OCI-LY7 (cell line): Measurements from ENCODE around the gene MYLK4. TPM values are rescaled to one million over a fixed set of nuclear protein-coding genes. Genes with fewer than 3 reads are reported as not detected.

ENCODE experiments used
- BruUV-seq: library from RNA; stranded (reverse); fragments of 400-500 nt; replicated peaks from 2 replicates; lab custom pipeline; 2021; lab: Mats Ljungman, UMichigan
- CTCF ChIA-PET: fragments of 300-600 bp; sonication (Branson Sonifier 250); formaldehyde crosslinking; loops from one replicate; lab custom pipeline; 2022; ENCODE audit warnings: antibody characterized with exemption; ENCODE audit not compliant: unreplicated experiment; lab: Charles Lee
- POLR2A ChIA-PET: fragments of 300-600 bp; sonication (Branson Sonifier 250); formaldehyde crosslinking; loops from one replicate; lab custom pipeline; 2022; ENCODE audit warnings: antibody characterized with exemption; lab: Charles Lee
- DNase-seq: peaks from one replicate; pipeline ENCODE4 v3.0.0-alpha.2; 2015; ENCODE audit warnings: low spot score
- H2AFZ ChIP-seq: fragments of 200-600 bp; sonication (generic), shearing (Covaris generic); 2 replicates; pipeline ENCODE4 v1.6.1; 2014; ENCODE audit warnings: mild to moderate bottlenecking, antibody characterized with exemption, low read length, moderate library complexity
- H3K27ac ChIP-seq: fragments of 200-600 bp; sonication (generic); 2 replicates; pipeline ENCODE4 v1.5.1; 2014; ENCODE audit warnings: mixed run types, low read depth, mild to moderate bottlenecking, moderate library complexity, low read length, inconsistent platforms; ENCODE audit not compliant: poor library complexity, severe bottlenecking
- H3K36me3 ChIP-seq: fragments of 200-600 bp; sonication (generic); 2 replicates; pipeline ENCODE4 v1.6.1; 2014; ENCODE audit warnings: mild to moderate bottlenecking, antibody characterized with exemption, low read length, moderate library complexity, mixed read lengths; ENCODE audit not compliant: insufficient read depth
- H3K4me1 ChIP-seq: fragments of 200-600 bp; sonication (generic); 2 replicates; pipeline ENCODE4 v1.5.1; 2014; ENCODE audit warnings: mild to moderate bottlenecking, low read length; ENCODE audit not compliant: insufficient read depth, poor library complexity, severe bottlenecking
- H3K4me2 ChIP-seq: fragments of 200-600 bp; sonication (generic); 2 replicates; pipeline ENCODE4 v1.6.1; 2014; ENCODE audit warnings: mild to moderate bottlenecking, low read length
- H3K4me3 ChIP-seq: fragments of 200-600 bp; sonication (generic); 2 replicates; pipeline ENCODE4 v1.5.1; 2014; ENCODE audit warnings: mild to moderate bottlenecking, low read depth, low read length; ENCODE audit not compliant: poor library complexity, severe bottlenecking
- H3K79me2 ChIP-seq: fragments of 200-600 bp; sonication (generic); 2 replicates; pipeline ENCODE4 v1.6.1; 2016; ENCODE audit warnings: low read depth, mild to moderate bottlenecking, low read length, moderate library complexity, mixed read lengths; ENCODE audit not compliant: insufficient read depth
- H3K9me2 ChIP-seq: fragments of 200-600 bp; sonication (generic); 2 replicates; pipeline ENCODE4 v1.6.1; 2016; ENCODE audit warnings: mild to moderate bottlenecking, low read length, mixed read lengths; ENCODE audit not compliant: insufficient read depth
- H3K9me3 ChIP-seq: fragments of 200-600 bp; sonication (generic); 2 replicates; pipeline ENCODE4 v1.6.1; 2014; ENCODE audit warnings: mild to moderate bottlenecking, mixed run types, low read length, mixed read lengths
- H4K20me1 ChIP-seq: fragments of 200-600 bp; sonication (generic); 2 replicates; pipeline ENCODE4 v1.6.1; 2014; ENCODE audit warnings: mild to moderate bottlenecking, antibody characterized with exemption, low read length, moderate library complexity, mixed read lengths; ENCODE audit not compliant: insufficient read depth
- EZH2phosphoT487 ChIP-seq: fragments of 200-600 bp; sonication (generic); IDR thresholded peaks from 2 replicates; pipeline ENCODE4 v1.6.1; 2018; ENCODE audit warnings: low read depth, borderline replicate concordance, mild to moderate bottlenecking, mixed run types, antibody characterized with exemption, low read length, moderate library complexity, mixed read lengths
- intact Hi-C: fragments of 100-400 bp; cut with micrococcal nuclease; formaldehyde crosslinking; loops from one replicate; pipeline ENCODE4 v1.10.0; 2022; ENCODE audit not compliant: unreplicated experiment
- total RNA-seq, 2 experiments: library from RNA; depleted of rRNA in 1 of 2; stranded (reverse); fragments of >200 nt in 1 of 2; shearing (Covaris generic) in 1 of 2; gene quantifications; 2 replicates each; pipeline ENCODE4 v1.2.3, GENCODE V29; 2014 to 2022
- TF ChIP-seq, protein P1 (sequence below): fragments of 200-600 bp; sonication (generic); conservative IDR thresholded peaks from 2 replicates; pipeline ENCODE4 v1.5.1; 2014; ENCODE audit warnings: mild to moderate bottlenecking, antibody characterized with exemption, low read length, moderate library complexity, mixed read lengths

Gene MYLK4
- total RNA-seq, 2 experiments from 2014 or later: 0.16 to 0.36 TPM

GRCh38 chr6:2753743-2754142 is 3.0 kb upstream of the MYLK4 start:
- CTCF ChIA-PET: no interaction called here
- Histone ChIP-seq H3K9me3 (no peaks in the 10 kb centered on the region), H3K4me2 (no peak overlapping the region), H3K4me3 (no peak overlapping the region), H3K36me3 (no peaks in the 10 kb centered on the region), H3K4me1 (peaks cover 3% of the 10 kb centered on the region), H3K9me2 (no peaks in the 10 kb centered on the region), H3K79me2 (no peaks in the 10 kb centered on the region), H4K20me1 (no peaks in the 10 kb centered on the region), H2AFZ (no peak overlapping the region), H3K27ac (no peak overlapping the region)
- TF ChIP-seq, protein P1, sequence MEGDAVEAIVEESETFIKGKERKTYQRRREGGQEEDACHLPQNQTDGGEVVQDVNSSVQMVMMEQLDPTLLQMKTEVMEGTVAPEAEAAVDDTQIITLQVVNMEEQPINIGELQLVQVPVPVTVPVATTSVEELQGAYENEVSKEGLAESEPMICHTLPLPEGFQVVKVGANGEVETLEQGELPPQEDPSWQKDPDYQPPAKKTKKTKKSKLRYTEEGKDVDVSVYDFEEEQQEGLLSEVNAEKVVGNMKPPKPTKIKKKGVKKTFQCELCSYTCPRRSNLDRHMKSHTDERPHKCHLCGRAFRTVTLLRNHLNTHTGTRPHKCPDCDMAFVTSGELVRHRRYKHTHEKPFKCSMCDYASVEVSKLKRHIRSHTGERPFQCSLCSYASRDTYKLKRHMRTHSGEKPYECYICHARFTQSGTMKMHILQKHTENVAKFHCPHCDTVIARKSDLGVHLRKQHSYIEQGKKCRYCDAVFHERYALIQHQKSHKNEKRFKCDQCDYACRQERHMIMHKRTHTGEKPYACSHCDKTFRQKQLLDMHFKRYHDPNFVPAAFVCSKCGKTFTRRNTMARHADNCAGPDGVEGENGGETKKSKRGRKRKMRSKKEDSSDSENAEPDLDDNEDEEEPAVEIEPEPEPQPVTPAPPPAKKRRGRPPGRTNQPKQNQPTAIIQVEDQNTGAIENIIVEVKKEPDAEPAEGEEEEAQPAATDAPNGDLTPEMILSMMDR: no peak
- TF ChIP-seq EZH2phosphoT487: no peak
- intact Hi-C loops: loop anchor here (2.0 kb wide), 1 partner anchor 15 kb away; no protein-coding TSS in a partner anchor
- POLR2A ChIA-PET: no interaction called here
- no TSS peak for BruUV-seq
- DNase-seq: no peak

- no peak overlapping the region for H3K4me3 ChIP-seq
- ChIA-PET CTCF (no interaction called here), POLR2A (no interaction called here)
- H2AFZ ChIP-seq: no peak overlapping the region
- no peak overlapping the region for H3K27ac ChIP-seq
- H4K20me1 ChIP-seq: no peaks in the 10 kb centered on the region
- peaks cover 3% of the 10 kb centered on the region for H3K4me1 ChIP-seq
- no peaks in the 10 kb centered on the region for H3K9me3 ChIP-seq
- no peaks in the 10 kb centered on the region for H3K9me2 ChIP-seq
- TF ChIP-seq EZH2phosphoT487: no peak
- TF ChIP-seq, protein P1: no peak
- H3K36me3 ChIP-seq: no peaks in the 10 kb centered on the region
- BruUV-seq: no TSS peak
- H3K79me2 ChIP-seq: no peaks in the 10 kb centered on the region
- H3K4me2 ChIP-seq: no peak overlapping the region
- intact Hi-C loops: loop anchor here (2.0 kb wide), 1 partner anchor 14 kb away; no protein-coding TSS in a partner anchor
- no peak for DNase-seq
Observed at GRCh38 chr6:2753110-2753489, 2.4 kb upstream of the MYLK4 start.

- H3K9me2 ChIP-seq: no peaks in the 10 kb centered on the region
- no peak overlapping the region for H3K4me3 ChIP-seq
- H3K27ac ChIP-seq: no peak overlapping the region
- no peak for DNase-seq
- no peak overlapping the region for H2AFZ ChIP-seq
- peaks cover 3% of the 10 kb centered on the region for H3K4me1 ChIP-seq
- POLR2A ChIA-PET: no interaction called here
- no peaks in the 10 kb centered on the region for H3K79me2 ChIP-seq
- no peaks in the 10 kb centered on the region for H3K36me3 ChIP-seq
- no peaks in the 10 kb centered on the region for H4K20me1 ChIP-seq
- H3K4me2 ChIP-seq: no peak overlapping the region
- BruUV-seq: no TSS peak
- no peak for TF ChIP-seq EZH2phosphoT487
- TF ChIP-seq, protein P1: no peak
- H3K9me3 ChIP-seq: no peaks in the 10 kb centered on the region
- intact Hi-C loops: loop anchor here (2.0 kb wide), 1 partner anchor 14 kb away; no protein-coding TSS in a partner anchor
- CTCF ChIA-PET: no interaction called here
Observed at GRCh38 chr6:2752477-2753109, 1.9 kb upstream of the MYLK4 start.
